ENCODE measurements around the gene VMO1.

The VMO1 gene

GRCh38 chr17:4751932-4752331 lies 34.2 kb downstream of the VMO1 start:
- peak in 1 of 2 donors; percentile 84 for DNase-seq

GRCh38 chr17:4750606-4751005 lies 35.6 kb downstream of the VMO1 start:
- DNase-seq = no peak

DNA sequence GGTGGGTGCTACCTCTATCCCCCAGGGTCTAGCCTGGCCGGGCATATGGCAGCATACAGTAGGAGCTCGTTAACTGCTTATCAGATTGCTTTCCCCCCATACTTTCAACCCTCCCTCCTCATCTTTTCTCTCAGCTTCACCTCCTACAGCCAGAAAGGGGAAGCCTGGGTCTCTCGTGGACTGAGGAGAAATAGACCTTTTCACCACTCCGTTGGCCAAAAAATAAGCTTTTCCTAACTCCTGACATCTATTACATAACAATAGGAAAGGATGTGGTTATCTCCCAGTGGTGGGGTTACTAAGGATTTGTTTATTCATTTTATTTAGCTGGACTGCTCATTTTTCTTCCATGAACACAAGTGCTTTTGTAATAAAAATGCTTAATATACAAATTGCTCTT lies 37.5 kb downstream of the VMO1 start:
- peak; percentile 45 to 65 for DNase-seq

DNA sequence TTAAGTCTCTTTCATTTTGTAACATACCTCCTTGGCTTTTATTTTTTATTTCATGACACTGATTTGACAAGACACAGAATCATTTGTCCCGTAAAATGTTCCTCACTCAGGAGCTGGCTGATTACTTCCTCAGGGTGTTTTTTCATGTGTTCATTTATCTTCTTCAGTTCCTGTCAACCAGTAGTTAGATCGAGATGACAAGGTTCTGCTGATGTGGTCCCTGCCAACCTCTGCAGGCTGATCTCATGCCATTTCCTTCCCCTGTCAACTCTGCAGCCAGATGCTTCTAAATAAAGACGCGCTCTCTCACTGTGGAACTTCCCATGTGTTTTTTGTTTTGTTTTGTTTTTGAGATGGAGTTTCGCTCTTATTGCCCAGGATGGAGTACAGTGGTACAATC lies 38.3 kb downstream of the VMO1 start:
- peak; percentile 88 to 95 for DNase-seq

DNA sequence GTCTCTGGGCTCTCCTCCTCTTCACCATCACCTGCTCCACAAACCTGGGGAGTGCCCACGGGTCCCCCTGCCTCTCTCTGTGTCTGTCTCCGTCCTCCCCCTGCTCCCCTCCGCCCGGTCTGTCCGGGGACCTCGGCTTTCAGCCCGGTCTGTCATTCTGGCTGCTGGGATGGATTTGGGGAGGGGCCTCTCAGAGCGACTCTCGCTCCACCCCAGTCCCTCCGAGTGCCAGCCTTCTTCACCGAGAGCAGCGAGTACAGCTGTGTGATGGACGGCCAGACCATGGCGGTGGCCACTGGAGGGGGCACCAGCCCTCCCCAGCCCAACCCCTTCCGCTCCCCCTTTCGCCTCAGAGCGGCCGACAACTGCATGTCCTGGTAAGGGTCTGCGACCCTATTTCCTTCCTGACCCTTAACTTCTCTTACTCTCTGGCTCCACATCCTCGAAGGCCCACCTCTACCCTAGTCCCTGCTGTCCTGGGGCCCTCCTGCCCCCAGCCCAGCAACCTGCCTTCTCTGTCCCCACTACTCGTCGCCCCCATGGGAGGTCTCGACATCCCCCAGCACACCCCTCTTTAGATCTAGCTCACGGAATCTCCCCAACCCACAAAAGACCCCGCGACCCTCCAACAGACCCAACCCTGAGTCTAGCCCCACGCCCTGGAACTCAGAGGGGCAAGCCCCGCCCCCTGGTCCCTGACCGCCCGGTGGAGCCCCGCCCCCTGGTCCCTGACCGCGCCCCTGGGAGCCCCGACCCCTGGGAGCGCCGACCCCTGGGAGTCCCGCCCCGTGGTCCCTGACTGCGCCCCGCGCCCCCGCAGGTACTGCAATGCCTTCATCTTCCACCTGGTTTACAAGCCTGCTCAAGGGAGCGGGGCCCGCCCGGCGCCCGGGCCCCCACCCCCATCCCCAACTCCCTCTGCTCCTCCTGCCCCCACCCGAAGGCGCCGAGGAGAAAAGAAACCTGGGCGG lies 40.9 kb downstream of the VMO1 start:
- no peak for DNase-seq

- no peak for DNase-seq
Observed at GRCh38 chr17:4743898-4744297, 42.3 kb downstream of the VMO1 start.

- DNase-seq = no peak
Observed at GRCh38 chr17:4743216-4743615, 42.9 kb downstream of the VMO1 start.

- DNase-seq = no peak
Observed at GRCh38 chr17:4742629-4743028, 43.5 kb downstream of the VMO1 start.

GRCh38 chr17:4742133-4742532 lies 44.0 kb downstream of the VMO1 start:
- DNase-seq = no peak

GRCh38 chr17:4741544-4741943 lies 44.6 kb downstream of the VMO1 start:
- no peak for DNase-seq

- no peak for DNase-seq
Observed at GRCh38 chr17:4740584-4740983, 45.6 kb downstream of the VMO1 start.

GRCh38 chr17:4740025-4740351 lies 46.2 kb downstream of the VMO1 start:
- DNase-seq = no peak

DNA sequence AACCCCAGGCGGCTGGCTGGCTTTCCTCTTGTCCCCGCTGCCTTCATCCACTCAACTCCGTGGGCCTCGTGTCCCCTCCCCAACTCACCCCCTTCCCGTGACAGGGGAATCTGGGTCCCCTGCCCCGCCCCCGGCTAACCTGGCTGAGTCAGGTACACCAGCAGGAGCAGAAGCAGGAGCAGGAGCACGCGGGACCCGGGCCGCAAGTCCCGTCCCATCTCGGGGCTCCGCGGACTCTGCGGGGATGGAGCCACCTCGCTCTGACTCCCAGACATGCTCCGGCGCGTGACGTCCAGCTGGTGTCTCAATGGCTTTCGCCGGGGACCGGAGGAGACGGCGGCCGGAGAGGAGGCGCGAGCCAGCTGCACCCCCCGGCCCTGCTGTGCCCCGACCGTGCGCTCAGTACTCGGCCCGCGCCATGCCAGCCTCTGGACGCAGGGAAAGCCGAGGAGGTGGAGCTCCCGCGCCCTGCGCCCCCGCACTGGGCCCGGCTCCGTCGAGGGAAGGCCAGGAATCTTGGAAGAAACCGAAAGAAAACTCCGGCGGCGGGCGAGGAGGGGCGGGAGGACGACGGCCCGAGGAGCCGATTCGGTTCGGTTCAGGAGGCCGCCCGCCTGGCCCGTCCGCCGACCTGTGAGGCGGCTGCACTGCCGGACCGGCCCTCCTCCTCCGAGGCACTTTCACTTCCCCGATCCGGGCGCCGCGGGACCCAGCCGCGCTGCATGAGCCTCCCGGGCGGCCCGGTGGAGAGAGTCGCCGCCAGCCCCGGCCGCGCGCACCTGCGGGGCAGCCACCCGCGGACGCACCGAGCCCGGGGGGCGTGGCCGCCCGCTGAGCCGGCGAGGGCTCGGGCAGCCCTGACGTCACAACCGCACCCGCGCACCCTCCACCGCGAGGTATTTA lies 46.8 kb downstream of the VMO1 start, which contains the start of the genes CXCL16 and ZMYND15:
TSS of gene CXCL16 (minus strand) at position 807 of the 903 bp plus-strand sequence. CDS start at position 218, 589 bp downstream.
TSS of gene ZMYND15 (plus strand) at position 712 of the 903 bp plus-strand sequence. CDS start 716 bp downstream, outside the sequence.
- peak; percentile 55 to 70 for DNase-seq

DNA sequence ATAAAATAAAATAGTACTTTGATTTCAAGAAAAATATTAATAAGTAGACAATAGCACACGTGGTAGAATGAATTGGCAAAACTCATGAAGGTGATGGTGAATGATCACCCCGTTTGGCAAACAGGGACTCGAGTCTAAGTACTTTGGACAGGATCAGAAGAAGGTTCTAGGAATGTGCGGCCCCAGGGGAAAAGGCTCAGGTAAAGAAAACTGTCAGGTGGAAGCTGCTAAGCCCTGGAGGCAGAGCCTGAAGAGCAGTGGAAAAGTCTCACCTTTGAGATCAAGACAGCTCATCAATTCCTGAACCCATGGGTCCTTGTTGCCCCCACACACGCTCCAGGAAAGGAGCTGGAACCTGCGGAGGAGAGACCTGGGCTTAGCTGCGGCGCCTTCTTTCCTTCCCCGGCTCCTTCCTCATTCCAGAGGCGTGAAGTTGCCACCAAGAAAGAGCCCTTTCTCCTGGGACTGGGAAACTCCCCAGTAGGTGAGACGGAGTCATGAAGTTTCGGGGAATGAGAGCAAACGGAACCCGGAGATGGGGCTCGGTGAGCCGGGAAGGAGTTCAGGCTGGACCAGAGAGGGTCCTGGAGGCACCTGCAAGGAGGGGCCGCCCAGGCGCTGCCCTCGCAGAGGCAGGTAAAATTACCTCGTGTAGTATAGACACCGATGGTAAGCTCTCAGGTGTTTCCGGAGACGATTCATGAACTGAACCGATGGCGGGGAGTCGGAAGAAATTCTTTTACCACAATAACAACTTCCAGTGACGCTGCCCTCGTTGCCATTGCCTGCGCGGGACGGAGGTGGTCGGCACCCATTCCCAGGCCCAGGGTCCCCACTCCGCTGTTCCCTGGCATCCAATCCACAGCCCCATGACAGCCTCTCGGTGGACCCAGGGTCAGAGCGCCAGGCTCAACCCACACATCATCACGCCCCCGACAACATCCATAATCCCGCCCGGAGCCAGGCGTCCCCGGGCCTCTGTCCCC lies 47.7 kb downstream of the VMO1 start:
- peak; percentile 24 to 27 for DNase-seq

GRCh38 chr17:4735876-4736651 lies 50.1 kb downstream of the VMO1 start:
- DNase-seq = peak; percentile 85 to 94

Data from inflammatory macrophage treated with lipopolysaccharide for 1 hour (primary cell).